ENCODE data around the gene KAZN.

The KAZN gene

GRCh38 chr1:14740016-14740415 lies 141.5 kb downstream of the KAZN start:
- TF ChIP-seq EGR1 (IDR thresholded peaks at IDR 0.05) (no peak), CREB1 (IDR thresholded peaks at IDR 0.05; ENCODE audit: low read depth) (no peak), REST (IDR thresholded peaks at IDR 0.05; ENCODE audit: low read depth) (no peak), RAD21 (IDR thresholded peaks at IDR 0.05; ENCODE audit: low read depth) (no peak), ZBTB7A (IDR thresholded peaks at IDR 0.05; ENCODE audit: low read depth) (no peak), NFIC (IDR thresholded peaks at IDR 0.05) (no peak), EP300 (IDR thresholded peaks at IDR 0.05; ENCODE audit: borderline replicate concordance) (no peak), USF1 (IDR thresholded peaks at IDR 0.05) (no peak), TAF1 (IDR thresholded peaks at IDR 0.05; ENCODE audit: low read depth) (no peak), FOXM1 (IDR thresholded peaks at IDR 0.05; ENCODE audit: borderline replicate concordance, low read depth) (no peak), TEAD4 (IDR thresholded peaks at IDR 0.05) (no peak), CEBPB (IDR thresholded peaks at IDR 0.05) (no peak), YY1 (IDR thresholded peaks at IDR 0.05; ENCODE audit: low read depth) (no peak), TCF12 (IDR thresholded peaks at IDR 0.05; ENCODE audit: low read depth) (no peak)
- TF ChIP-seq, protein P1, sequence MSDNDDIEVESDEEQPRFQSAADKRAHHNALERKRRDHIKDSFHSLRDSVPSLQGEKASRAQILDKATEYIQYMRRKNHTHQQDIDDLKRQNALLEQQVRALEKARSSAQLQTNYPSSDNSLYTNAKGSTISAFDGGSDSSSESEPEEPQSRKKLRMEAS (IDR thresholded peaks at IDR 0.05) = no peak

GRCh38 chr1:14741082-14741481 lies 142.6 kb downstream of the KAZN start:
- TF ChIP-seq EP300 (IDR thresholded peaks at IDR 0.05; ENCODE audit: borderline replicate concordance) = no peak
- no peak for TF ChIP-seq YY1 (IDR thresholded peaks at IDR 0.05; ENCODE audit: low read depth)
- no peak for TF ChIP-seq TEAD4 (IDR thresholded peaks at IDR 0.05)
- TF ChIP-seq TAF1 (IDR thresholded peaks at IDR 0.05; ENCODE audit: low read depth) = no peak
- no peak for TF ChIP-seq REST (IDR thresholded peaks at IDR 0.05; ENCODE audit: low read depth)
- no peak for TF ChIP-seq CEBPB (IDR thresholded peaks at IDR 0.05)
- TF ChIP-seq NFIC (IDR thresholded peaks at IDR 0.05) = no peak
- no peak for TF ChIP-seq USF1 (IDR thresholded peaks at IDR 0.05)
- TF ChIP-seq ZBTB7A (IDR thresholded peaks at IDR 0.05; ENCODE audit: low read depth) = no peak
- no peak for TF ChIP-seq FOXM1 (IDR thresholded peaks at IDR 0.05; ENCODE audit: borderline replicate concordance, low read depth)
- TF ChIP-seq RAD21 (IDR thresholded peaks at IDR 0.05; ENCODE audit: low read depth) = no peak
- no peak for TF ChIP-seq CREB1 (IDR thresholded peaks at IDR 0.05; ENCODE audit: low read depth)

GRCh38 chr1:14741532-14741931 lies 143.0 kb downstream of the KAZN start:
- TF ChIP-seq RAD21 (IDR thresholded peaks at IDR 0.05; ENCODE audit: low read depth) (no peak), NFIC (IDR thresholded peaks at IDR 0.05) (no peak), EGR1 (IDR thresholded peaks at IDR 0.05) (no peak), USF1 (IDR thresholded peaks at IDR 0.05) (no peak), FOXM1 (IDR thresholded peaks at IDR 0.05; ENCODE audit: borderline replicate concordance, low read depth) (no peak), CREB1 (IDR thresholded peaks at IDR 0.05; ENCODE audit: low read depth) (no peak), YY1 (IDR thresholded peaks at IDR 0.05; ENCODE audit: low read depth) (no peak), TCF12 (IDR thresholded peaks at IDR 0.05; ENCODE audit: low read depth) (no peak), REST (IDR thresholded peaks at IDR 0.05; ENCODE audit: low read depth) (no peak), CEBPB (IDR thresholded peaks at IDR 0.05) (no peak)
- TF ChIP-seq, protein P1 (IDR thresholded peaks at IDR 0.05) = no peak
